Stromal cell of bone marrow (primary cell): ENCODE measurements around the gene PFKM.

Source experiments
- DNase-seq: peaks from one replicate; pipeline ENCODE4 v3.0.0-alpha.2; 2012; ENCODE audit warnings: low read depth

The PFKM gene

DNA sequence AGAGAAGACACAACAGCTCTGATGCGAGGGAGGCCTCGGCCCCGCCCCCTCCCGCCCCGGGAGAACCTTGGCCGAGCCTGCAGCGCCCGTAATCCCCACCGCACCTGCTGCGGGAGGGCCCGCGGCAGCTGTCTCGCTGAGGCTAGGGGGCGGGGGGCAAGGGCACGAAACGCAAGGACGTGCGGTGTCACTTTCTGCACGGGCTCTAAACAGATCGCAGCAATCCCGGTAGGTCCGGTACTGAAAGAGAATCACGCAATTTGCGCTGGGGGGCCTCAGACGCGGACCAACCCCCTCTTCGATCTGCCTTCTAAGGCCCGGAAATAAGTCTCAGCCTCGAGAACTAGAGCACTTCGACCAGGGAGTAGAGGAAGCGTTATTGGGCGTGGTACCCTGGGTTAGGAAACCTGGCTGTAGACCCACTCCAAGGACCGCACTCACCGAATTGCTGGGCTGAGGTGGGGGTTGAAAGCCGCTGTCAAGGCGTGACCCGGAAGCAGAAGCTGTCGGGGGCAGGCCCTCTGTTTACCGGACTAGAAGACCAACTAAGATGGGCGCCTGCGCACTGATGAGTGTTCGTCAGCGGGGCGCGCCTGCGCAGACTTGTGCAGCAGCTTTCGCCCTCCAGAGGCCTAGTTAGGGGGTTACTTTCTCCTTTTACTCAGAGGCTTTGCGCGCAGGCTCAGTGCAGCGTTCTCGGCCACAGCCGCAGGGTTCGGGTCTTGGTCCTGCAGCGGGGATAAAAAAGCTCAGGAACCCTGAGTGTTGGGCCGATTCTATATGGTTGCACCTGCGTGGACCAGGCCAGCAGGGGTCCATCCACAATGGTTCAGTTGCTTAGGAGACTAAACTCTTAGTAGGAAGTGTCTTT is 38.1 kb downstream of the PFKM start, which contains the start of gene ASB8:
Gene ASB8, minus strand, starts transcription at position 498 of the 871 bp plus-strand sequence. CDS start 4,019 bp downstream, outside the sequence.
- DNase-seq: peak; percentile 95

DNA sequence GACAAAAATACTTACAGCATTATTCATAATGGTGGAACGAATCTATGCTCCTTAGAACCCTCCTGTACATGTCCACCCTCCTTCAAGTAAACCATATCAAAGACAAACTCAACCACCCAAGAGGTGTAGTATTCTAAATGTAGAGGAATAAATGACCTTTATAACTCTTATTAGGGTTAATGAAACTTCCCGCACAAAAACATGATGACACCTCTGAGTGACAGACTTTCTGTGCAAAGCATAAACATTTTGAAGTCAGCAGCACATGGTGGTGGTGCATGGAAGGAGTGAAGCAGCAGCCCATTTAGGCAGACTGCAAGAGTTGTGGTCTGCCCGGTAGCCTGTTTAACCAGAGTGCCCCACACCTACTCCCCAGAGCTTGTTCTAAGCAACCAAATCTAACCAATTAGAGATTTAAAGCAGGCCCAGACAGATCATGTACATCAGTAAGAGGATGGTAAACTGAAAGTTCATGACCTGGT is 38.8 kb downstream of the PFKM start:
- no peak for DNase-seq

DNA sequence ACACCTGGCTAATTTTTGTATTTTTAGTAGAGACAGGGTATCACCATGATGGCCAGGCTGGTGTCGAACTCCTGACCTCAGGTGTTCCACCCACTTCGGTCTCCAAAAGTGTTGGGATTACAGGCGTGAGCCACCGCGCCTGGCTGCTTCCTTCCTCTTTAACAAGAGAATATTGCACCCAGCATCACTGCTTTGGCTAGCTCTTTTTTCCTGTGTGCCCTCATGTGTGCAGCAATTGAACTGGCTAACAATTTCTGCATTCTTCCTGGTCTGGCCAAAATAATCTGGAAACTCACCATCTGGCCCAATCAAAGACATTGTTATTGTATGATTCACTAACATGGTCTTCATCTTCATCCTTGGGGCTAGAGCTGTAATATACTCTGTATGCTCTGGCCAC is 40.9 kb downstream of the PFKM start:
- DNase-seq: no peak

DNA sequence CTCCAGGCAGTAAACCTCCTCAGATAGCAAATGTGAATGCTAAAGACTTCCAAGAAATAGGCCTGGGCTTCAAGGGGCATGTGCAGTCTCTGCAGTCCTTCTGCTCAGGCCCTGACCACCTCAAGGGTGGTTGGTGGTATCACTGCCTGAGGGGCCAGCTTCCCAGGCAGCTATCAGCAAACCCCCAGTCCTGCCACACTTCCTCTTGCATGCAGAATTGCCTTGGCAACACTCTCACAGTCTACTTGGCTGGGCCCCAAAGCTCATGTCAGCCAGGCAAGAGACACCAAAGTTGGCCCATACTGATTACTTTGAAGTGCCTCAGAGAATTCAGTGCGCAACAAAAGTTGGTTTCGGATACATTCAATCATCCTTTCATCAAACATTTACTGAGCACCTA is 41.6 kb downstream of the PFKM start:
- no peak for DNase-seq

DNA sequence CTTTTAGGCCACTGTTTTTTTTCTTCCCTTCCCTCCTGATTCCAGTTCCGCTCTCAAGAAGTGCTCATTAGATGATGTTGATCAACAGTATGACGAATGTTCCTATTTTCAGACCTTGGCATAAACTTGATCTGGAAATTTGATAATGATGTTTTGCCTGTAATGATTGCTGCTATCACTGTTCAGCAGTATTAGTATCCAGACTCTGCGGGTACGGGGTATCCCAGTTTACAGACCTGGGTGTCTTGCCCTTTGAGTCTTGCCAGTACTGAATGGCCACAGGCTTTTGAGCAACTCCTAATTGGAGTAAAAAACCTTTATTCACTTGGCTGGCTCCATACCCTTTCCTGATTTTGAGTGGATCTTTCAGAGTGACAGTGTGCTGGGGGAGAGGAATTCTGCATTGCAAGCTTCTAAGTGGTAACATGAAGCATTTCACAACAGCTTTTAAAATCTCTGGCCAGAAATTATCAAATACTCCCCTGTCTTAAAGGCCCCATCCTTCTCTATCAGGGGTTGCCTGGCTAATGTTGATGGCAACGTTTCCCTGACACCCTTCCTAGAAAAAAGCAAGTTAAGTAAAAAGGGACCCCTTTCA is 44.1 kb downstream of the PFKM start:
- DNase-seq: no peak

DNA sequence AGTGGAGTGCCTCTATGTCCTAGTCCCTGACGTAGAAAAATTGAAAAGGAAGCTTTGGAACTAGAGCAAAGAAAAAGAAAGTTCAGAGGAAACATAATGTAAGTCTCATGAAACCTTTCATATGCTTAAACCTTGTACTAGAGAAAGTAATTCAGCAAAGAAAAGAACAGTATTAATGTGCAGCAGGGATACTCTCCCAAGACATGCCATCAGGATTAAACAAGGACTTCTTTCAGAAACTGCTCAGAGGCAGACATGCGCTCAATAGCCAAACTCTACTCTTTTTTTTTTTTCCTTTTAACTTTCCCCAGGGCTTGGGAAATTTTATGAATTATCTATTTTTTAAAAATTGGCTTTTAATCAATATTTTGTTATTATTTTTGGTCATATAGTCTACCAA is 45.3 kb downstream of the PFKM start:
- no peak for DNase-seq

DNA sequence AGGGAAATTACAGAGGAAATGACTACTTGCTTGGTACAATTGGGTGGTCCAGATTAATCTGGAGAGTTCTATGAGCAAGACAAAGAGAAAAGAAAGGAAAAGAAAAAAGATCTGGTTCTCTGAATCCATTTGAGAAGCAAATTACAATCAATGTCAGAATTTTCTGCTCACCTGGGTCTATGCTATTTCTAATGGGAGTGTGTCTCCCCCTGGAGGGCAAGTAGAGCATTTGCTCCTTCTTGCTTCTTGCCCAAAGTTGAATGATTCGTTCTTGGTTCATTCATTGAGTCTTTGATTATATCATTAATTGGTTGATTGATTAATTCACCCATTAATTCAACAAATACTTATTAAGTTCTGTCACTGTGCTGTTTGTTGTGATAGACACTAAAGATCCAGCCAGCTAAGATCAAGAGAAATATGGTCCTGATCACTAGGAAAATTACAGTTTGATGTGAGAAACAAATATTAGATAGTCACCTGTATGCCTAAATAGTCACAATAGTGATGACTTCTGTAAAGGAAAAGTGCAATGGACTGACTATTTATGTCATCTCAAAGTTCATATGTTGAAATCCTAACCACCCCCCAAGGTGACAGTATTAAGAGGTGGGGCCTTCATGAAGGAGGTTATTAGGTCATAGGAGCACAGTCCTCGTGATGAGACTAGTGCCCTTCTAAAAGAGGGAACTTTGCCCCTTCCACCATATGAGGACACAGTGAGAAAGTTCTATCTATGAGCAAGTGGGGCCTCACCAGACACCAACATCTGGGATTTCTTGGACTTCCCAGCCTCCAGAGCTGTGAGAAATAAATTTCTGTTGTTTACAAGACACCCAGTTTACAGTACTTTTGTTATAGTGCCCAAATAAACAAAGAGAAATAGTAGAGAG is 46.2 kb downstream of the PFKM start:
- no peak for DNase-seq

DNA sequence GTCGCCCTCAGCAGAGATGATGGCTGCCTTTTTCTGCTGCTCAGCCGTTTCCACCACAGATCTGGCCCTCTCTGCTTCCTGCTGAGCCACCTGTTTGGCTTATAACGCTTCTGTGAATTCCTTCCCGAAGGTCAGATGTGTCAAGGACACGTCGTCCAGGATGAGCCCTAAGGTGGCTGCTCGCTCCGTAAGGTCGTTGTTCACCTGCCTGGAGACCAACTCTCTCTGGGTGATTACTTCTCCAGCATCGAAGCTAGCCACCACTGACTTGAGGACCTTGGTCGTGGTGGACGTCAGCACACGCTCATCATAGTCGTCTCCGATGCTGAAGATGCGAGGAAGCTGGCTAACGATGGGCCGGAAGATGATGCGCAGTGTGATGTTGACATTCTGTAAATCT is 49.8 kb downstream of the PFKM start:
- DNase-seq: no peak

DNA sequence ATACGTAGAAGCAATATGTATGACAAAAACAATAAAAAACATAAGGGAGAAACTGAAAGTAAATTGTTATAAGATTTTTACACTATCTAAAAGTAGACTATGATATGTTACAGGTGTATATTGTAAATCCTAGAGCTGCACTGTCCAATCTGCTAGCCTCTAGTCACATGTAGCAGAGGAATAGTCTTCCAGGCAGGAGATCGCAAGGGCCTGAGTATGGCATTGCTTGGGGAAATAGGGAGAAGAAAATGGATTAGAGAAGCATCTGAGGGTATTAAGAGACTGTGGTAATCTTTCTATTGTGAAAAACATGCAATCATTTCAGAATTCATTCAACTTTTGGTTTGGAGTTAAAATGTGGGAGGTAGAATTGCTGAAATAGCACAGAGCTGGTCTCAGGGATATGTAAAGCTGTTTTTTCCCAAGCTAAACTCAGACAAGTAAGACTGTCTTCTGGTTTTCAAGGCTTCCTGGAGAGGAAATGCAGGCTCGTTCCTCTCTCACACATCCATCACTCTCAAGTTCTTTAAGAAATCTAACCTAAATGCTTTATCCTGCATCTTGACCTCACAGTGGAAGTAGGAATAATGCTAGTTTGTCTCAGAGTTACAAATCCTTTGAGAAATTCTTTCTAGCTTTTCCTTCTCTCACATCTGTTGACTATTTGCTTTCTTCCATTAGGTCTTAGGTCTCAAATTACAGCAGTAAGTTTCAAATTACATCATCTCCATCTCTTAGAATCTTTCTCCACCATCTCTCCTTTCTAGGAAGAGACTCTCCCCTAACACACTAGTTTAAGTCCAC is 56.7 kb downstream of the PFKM start:
- no peak for DNase-seq

DNA sequence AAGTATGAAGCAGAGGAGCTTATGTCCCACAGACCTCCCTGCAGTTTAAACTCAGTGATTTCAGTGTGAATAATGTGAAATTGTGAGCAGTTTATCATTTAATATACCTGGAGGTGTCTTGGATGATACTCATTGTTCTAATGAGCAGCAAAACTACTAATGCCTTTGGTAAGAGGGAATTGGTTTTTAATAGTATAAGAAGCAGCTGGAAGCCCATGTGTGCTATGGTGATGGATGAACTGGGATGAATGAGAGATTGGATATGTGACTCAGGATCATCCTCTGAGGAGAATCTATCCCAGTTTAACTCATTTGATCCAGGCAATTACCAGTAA is 57.2 kb downstream of the PFKM start:
- no peak for DNase-seq

DNA sequence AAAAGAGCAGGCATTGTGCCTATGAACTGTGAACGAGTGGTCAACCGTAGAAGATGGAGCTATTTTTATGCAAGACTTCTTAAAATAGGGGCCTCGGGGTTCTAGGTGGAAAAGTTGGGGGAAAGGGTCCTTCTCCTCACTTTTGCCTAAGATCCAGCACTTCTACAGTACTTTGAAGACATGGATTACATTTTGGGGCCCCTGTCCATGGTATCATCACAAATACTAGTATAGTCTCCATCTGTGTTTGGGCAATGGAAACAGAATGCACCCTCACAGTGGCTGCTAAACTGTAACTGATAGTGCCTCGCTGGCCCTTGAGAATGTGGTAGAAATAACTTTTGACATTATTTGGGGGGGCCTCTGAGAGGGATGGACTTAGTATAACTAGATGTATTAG is 58.8 kb downstream of the PFKM start:
- no peak for DNase-seq

DNA sequence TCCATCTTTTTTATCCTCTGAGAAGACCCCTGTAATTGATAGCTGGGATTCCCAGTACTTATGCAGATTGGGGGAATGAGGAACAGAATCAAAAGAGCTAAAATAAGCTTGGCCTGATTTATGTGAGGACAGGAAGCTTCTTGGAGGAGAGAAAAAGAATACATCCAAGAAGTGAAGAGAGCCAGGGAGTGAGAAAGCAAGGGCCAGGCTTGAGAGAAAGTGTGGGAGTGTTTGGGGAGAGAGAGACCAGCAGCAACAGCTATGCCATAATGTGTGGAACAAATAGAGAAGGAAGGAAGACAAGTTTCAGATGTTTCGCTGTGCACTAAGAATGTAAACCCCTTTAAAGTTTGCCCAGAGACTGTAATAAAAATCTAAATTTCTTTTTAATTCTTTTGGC is 60.3 kb downstream of the PFKM start:
- no peak for DNase-seq

DNA sequence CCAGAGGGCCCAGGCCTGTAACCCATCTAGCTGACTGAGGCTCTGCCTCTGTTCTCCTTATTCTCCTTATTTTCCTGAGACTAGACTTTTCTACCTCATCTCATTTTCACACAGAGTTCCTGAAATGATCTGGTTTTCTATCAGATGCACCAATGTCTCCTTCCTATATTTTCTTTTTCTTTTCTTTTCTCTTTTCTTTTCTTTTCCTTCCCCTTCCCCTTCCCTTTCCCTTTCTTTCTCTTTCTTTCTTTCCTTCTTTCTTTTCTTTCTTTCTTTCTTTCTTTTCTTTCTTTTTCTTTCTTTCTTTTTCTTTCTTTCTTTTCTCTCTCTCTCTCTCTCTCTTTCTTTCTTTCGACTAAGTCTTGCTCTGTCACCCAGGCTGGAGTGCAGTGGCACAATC is 61.3 kb downstream of the PFKM start:
- DNase-seq: no peak

DNA sequence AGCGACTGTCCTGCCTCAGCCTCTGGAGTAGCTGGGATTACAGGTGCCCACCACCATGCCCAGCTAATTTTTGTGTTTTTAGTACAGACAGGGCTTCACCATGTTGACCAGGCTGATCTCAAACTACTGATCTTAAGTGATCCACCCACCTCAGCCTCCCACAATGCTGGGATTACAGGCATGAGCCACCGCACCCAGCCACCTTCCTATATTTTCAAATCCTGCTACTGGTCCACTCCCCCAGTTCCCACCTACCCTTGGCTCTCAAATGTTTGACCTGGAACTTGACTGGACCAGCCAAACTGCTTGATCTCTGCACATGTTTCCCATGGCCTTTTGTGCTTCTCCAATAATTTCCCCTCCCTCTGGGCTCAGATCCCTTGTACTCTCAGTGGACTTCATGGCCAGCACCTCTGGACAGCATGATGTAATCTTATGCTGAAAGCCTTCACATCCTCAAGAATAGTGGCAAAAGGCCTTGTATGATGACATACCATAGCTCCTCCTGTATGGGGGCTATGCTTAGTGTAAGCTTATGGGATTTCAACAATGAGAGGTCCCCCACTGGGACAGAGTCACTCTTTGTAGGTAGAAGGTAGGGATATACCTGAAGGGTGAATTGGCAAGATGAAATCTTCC is 61.8 kb downstream of the PFKM start:
- no peak for DNase-seq

DNA sequence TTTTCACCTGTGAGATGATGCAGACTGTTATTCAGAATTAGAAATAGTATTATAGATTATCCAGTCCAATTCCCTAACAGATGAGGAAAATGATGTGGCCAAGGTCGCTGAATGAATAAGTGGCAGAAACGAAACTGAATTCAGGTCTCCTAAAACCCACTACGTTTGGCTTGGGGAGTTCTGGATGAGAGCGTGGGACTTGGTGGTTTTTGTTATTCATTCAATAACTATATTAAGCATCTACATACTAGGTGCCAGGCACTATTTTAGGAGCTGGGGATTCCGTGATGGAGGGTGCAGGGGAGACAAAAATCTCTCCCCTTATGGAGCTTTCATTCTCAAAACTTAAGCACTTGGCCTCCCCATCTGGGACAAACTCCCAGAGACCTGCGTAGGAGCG is 63.5 kb downstream of the PFKM start:
- DNase-seq: no peak

DNA sequence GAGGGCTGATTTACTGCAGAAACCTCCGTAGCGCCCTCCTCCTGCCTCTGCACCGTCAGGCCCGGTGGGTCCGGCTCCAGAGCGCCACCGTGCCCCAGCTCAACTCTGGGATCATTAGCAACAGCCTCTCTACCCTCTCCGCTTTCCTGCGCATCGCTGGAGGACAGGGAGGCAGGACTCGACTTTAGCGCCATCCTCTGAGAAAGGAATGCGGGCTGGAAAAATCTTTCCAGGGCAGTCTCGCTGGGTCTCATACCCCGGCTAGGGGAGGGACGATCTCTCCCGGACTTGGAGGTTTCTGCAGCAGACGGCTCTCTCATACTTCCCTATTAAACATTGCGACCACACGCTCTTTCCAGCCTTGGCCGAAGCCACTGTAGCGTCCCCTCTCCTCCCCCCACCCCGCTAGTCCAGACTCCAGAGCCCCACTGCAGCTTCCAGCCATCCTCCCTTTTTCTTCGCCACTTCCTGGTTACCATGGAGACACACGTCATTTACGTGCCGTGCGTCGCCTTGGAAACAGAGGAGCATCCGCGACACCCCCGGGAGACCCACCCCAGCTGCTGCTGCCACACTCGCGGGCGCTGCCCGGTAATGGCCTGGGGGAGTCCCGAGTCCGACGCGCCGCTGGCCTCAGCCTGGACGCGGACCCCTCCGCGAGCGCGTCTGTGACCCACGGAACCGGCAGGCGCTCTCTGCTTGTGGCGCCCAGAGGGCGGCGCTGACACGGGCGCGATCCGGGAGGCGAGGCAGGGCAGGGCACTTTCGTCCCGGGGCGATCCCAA is 64.1 kb downstream of the PFKM start, which contains the start of gene CCDC184:
Gene CCDC184, plus strand, starts transcription at position 554 of the 785 bp plus-strand sequence. CDS start 479 bp downstream, outside the sequence.
- peak; percentile 63 for DNase-seq

DNA sequence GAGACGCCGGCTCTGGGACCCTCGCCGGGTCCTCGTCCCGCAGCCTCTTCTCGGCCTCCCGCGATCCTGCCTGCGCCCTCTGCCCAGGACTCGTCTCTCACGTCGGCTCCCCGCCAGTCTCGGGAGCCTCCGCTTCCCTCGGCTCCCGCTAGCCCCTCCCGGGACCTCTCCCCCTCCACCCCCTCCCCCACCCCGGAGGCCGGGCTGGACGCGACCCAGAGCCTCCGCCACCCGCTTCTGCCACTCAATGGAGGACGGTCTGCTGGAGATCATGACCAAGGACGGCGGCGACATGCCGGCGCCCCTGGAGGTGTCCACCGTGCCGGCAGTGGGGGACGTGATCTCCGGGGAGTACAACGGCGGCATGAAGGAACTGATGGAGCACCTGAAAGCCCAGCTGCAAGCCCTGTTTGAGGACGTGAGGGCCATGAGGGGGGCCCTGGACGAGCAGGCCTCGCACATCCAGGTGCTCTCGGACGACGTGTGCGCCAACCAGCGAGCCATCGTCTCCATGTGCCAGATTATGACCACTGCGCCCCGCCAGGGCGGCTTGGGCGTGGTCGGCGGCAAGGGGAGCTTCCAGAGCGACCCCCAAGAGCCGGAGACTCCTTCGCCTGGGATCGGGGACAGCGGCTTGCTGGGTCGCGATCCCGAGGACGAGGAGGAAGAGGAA is 64.8 kb downstream of the PFKM start:
- DNase-seq: no peak

DNA sequence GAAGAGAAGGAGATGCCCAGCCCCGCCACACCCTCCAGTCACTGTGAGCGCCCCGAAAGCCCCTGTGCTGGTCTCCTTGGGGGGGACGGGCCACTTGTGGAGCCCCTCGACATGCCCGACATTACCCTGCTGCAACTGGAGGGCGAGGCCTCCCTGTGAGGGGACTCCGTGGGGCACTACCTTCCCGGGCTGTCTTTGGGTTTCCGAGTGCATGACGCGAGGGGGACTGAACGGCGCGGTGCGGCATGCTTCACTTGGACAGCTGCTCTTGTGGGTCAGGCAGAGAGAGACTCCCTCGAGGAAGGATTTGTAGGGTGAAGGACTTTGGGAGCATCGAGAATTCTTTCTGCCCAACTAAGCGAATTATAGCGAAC is 65.4 kb downstream of the PFKM start:
- DNase-seq: no peak

DNA sequence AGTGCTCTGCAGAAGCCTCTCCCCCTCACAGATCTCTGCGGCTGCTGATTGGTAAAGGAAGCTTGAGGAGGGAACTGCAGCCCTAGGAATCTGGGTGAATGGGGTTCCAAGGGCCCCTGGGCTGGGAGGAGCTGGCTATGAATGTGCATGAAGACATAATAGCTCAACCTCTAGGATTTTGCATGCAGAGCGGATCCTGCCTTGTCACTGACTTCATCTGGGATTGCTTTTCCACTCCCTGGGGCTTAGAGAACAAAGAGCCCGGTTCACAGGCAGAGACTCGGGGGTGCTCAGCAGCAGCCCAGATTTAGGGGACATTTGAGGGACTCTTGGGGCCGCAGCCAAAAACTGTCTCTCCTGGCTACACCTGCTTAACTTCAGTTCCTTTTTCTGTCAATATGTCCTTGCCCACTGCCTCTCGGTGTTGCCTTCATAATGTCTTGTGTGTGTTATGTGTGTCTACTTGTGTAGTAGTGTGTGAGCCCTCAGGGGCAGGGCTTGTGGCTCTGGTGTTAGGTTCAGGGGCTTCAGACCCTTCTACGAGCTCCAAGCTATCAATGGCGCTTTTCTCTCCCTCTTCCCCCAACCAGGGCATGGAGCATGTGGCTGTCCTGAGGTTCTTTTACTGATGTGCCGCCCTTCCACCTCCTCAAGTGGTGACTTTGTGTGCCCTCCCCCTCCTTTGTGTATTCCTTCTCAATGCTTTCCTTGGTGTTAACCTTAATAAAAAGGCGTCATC is 66.2 kb downstream of the PFKM start:
- DNase-seq: no peak
